K562 (cell line): ENCODE data around the gene JPT1. TPM values are rescaled to one million over a fixed set of nuclear protein-coding genes. Genes with fewer than 3 reads are reported as not detected.

Experiments used
- BRD4 ChIP-seq: fragments of 200-600 bp; sonication (generic); IDR thresholded peaks from 2 replicates; pipeline ENCODE4 v1.6.1; 2017; ENCODE audit warnings: inconsistent platforms
- MGA ChIP-seq: fragments of 450-650 bp; IDR thresholded peaks from 2 replicates; pipeline ENCODE4 v1.6.1; 2016; ENCODE audit warnings: mild to moderate bottlenecking, moderate library complexity
- MLX ChIP-seq, 2 experiments: fragments of 450-650 bp in 1 of 2; sonication (generic) in 1 of 2; formaldehyde crosslinking; conservative IDR thresholded peaks; 2 replicates each; pipeline versions ENCODE4 v1.4.0 to v1.8.1; 2020 to 2022; ENCODE audit warnings: mild to moderate bottlenecking in 1 of 2, missing genetic modification reagents in 1 of 2
- NR2C2 ChIP-seq, 2 experiments: fragments of 200-800 bp in 1 of 2; sonication (Bioruptor generic) in 1 of 2; sonication (generic) in 1 of 2; formaldehyde crosslinking in 1 of 2; IDR thresholded peaks; 2 replicates each; pipeline versions ENCODE4 v1.6.1 to v1.8.0; 2016 to 2022; ENCODE audit warnings: mild to moderate bottlenecking in 1 of 2, missing compliant biosample characterization in 1 of 2, missing genetic modification characterization in 1 of 2, missing genetic modification reagents in 1 of 2
- SIX5 ChIP-seq, 2 experiments: IDR thresholded peaks; 2 replicates each; pipeline ENCODE4 v1.6.1; 2011; ENCODE audit warnings: low read length in 2 of 2, borderline replicate concordance in 1 of 2, low read depth in 1 of 2, mild to moderate bottlenecking in 1 of 2, moderate library complexity in 1 of 2; ENCODE audit not compliant: insufficient read depth in 1 of 2
- ZNF609 ChIP-seq: sonication (generic); formaldehyde crosslinking; IDR thresholded peaks from 2 replicates; pipeline ENCODE4 v1.8.1; 2023; ENCODE audit warnings: missing genetic modification reagents, mild to moderate bottlenecking, borderline replicate concordance
- polyA plus RNA-seq, 8 experiments: library from polyadenylated mRNA; depleted of rRNA in 4 of 8; stranded (reverse) in 5 of 8; unstranded in 3 of 8; fragments of >200 nt; fragmentation: Nextera tagmentation in 2 of 8; fragmentation: Illumina TruSeq in 1 of 8; extraction: Ambion mirVana in 2 of 8; extraction: Trizol in 1 of 8; gene quantifications; 2 replicates each; pipeline versions ENCODE4 v1.2.1 to v1.2.3, GENCODE V29; 2011 to 2014; ENCODE audit warnings: inconsistent platforms in 1 of 8, missing spikeins in 1 of 8
- total RNA-seq, 7 experiments: library from RNA; depleted of rRNA in 6 of 7; stranded (reverse); fragments of >200 nt in 6 of 7; fragmentation: Illumina TruSeq in 2 of 7; extraction: Trizol in 2 of 7; gene quantifications; 2 replicates each; pipeline versions ENCODE4 v1.2.1 to v1.2.3, GENCODE V29; 2011 to 2021; ENCODE audit warnings: low replicate concordance in 1 of 7
- TF ChIP-seq, protein P1 (sequence below), 2 experiments: fragments of 200-800 bp in 1 of 2; sonication (Bioruptor generic) in 1 of 2; sonication (generic) in 1 of 2; formaldehyde crosslinking in 1 of 2; IDR thresholded peaks in 1 of 2; conservative IDR thresholded peaks in 1 of 2; 2 replicates each; pipeline versions ENCODE4 v1.5.0 to v1.6.1; 2016 to 2020; ENCODE audit warnings: missing compliant biosample characterization in 1 of 2, missing genetic modification characterization in 1 of 2, missing genetic modification reagents in 1 of 2

JPT1 gene
- total and polyA plus RNA-seq, 9 of the 15 experiments (the other 6 are each of a cell fraction or from before 2014, with no cell fraction given): 56.7 to 292 (median 144) TPM

GRCh38 chr17:75173526-75173925 lies 19.2 kb upstream of the JPT1 start (continued):
- TF ChIP-seq, protein P1, sequence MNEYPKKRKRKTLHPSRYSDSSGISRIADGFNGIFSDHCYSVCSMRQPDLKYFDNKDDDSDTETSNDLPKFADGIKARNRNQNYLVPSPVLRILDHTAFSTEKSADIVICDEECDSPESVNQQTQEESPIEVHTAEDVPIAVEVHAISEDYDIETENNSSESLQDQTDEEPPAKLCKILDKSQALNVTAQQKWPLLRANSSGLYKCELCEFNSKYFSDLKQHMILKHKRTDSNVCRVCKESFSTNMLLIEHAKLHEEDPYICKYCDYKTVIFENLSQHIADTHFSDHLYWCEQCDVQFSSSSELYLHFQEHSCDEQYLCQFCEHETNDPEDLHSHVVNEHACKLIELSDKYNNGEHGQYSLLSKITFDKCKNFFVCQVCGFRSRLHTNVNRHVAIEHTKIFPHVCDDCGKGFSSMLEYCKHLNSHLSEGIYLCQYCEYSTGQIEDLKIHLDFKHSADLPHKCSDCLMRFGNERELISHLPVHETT (CRISPR knock-in tag; conservative IDR thresholded peaks at IDR 0.05 in 1 of 2, IDR thresholded peaks at IDR 0.05 in 1 of 2): no peak
- TF ChIP-seq SIX5 (IDR thresholded peaks at IDR 0.05; ENCODE audit: borderline replicate concordance in 1 of 2, insufficient read depth in 1 of 2, low read depth in 1 of 2, low read length in 2 of 2) (no peak), BRD4 (no peak), ZNF609 (no peak), MLX (CRISPR knock-in tag; conservative IDR thresholded peaks at IDR 0.05) (no peak), MGA (no peak), NR2C2 (CRISPR knock-in tag; IDR thresholded peaks at IDR 0.05) (no peak), NR2C2 (tag; IDR thresholded peaks at IDR 0.05) (no peak)
